ENCODE results near the gene PKDCC. TPM values are rescaled to one million over a fixed set of nuclear protein-coding genes. Genes with fewer than 3 reads are reported as not detected.

The PKDCC gene
- total RNA-seq, 3 donors from 2014 or later, result 0.19 TPM; not detected in 2

DNA sequence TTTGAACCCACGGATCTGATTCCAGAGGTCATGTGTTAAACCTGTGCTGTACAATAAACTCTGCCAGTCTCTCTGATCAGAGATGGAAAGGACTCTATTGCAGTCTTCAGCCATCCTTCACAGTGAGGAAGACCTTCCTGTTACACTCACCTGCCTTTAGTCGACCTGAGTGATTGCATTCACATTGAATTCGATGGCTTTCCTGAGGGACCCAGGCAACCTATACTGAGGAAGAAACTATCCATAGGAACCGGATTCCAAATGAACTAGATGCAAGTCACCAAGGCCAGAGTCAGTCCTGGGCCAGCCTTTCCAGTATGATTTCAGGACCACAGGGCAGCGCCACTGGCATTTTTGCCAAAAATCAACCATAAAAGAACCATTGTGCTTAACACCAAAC is 56.8 kb downstream of the PKDCC start:
- DNase-seq (no peak), ATAC-seq (no peak)
- H3K9me3 Mint-ChIP-seq, result peaks cover 6% of the 10 kb centered on the region
- H3K36me3 Mint-ChIP-seq (ENCODE audit: insufficient read depth), result no peaks in the 10 kb centered on the region
- peak overlapping the region; percentile 4 for H3K4me3 Mint-ChIP-seq
- no peaks in the 10 kb centered on the region for H3K27me3 Mint-ChIP-seq (ENCODE audit: low read depth)
- peaks cover 22% of the 10 kb centered on the region for H3K4me1 Mint-ChIP-seq (ENCODE audit: low read depth)

DNA sequence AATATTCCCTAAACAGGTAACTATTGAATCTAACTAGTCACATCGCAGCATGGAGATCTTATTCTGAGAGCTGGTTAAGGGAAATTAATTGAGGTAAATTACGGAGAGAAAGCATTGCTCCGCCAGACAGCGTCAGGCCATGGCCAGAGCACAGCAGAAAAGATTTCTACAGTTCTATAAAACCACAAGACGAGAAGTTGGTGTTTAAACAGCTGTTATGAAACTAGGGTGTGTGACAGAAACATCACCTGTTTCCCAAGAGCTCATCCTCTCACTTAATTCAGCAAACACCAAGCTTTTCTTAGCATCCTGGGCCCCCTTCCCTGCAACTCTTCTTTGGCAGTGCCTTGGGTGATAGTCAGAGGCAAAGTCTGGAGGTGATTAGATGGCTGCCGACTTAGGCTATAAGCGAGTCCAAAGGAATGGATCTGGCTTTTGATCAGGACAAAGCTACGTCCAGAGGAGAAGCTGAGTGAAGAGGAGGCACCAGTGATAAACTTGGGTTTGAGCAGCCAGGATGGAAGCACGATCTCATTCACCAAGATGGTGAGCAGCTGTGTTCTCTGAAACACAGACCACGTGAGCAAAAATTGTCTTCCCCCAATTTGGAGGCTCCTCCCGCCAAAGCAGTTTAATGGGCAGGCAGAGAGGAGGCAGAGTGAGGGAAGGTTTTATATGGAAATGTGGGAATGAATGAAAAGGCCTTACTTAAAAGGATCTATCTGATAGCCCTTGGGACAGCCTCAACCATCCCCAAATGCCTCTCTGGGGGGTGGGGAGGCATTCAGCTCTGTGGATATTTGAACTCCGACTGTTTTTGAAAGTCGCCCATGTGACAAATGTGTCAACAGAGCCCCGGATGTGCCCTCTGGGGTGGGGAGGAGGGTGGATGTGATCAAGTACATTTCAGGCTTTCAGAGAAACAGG is 57.8 kb downstream of the PKDCC start:
- peaks cover 14% of the 10 kb centered on the region for H3K4me1 Mint-ChIP-seq (ENCODE audit: low read depth)
- peak; percentile 72 for DNase-seq
- no peaks in the 10 kb centered on the region for H3K9me3 Mint-ChIP-seq
- no peaks in the 10 kb centered on the region for H3K27me3 Mint-ChIP-seq (ENCODE audit: low read depth)
- no peak overlapping the region for H3K4me3 Mint-ChIP-seq
- no peaks in the 10 kb centered on the region for H3K36me3 Mint-ChIP-seq (ENCODE audit: insufficient read depth)
- peak; percentile 46 to 47 for ATAC-seq

DNA sequence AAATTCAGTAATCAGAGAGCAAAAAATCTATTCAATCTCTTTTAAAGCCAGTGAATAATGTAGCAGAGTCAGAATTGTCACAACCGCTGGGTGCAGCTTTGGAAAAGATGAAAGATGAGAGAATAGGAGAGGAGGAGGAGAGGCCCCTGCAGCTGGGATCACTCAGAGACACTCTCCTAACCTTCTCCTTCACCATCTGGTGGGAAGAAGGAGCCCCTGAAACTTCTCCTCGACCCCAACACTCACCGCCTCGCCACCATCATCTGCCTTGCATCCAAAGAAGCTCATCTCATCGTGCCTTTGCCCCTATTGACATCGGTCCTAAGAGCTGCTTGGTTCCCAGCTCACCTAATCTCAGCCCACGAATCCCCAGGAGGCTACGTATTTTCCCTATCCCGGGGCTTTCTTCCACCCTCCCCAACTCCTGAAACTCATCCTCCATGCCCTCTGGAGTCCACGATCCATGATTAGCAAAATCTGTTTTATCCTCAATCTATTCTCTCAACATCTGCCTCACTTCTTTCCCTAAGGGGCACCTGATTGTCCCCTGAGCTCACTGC is 58.5 kb downstream of the PKDCC start:
- no peak overlapping the region for H3K4me3 Mint-ChIP-seq
- H3K9me3 Mint-ChIP-seq, result no peaks in the 10 kb centered on the region
- no peaks in the 10 kb centered on the region for H3K27me3 Mint-ChIP-seq (ENCODE audit: low read depth)
- ATAC-seq, result no peak
- no peaks in the 10 kb centered on the region for H3K36me3 Mint-ChIP-seq (ENCODE audit: insufficient read depth)
- peaks cover 15% of the 10 kb centered on the region for H3K4me1 Mint-ChIP-seq (ENCODE audit: low read depth)
- no peak for DNase-seq

DNA sequence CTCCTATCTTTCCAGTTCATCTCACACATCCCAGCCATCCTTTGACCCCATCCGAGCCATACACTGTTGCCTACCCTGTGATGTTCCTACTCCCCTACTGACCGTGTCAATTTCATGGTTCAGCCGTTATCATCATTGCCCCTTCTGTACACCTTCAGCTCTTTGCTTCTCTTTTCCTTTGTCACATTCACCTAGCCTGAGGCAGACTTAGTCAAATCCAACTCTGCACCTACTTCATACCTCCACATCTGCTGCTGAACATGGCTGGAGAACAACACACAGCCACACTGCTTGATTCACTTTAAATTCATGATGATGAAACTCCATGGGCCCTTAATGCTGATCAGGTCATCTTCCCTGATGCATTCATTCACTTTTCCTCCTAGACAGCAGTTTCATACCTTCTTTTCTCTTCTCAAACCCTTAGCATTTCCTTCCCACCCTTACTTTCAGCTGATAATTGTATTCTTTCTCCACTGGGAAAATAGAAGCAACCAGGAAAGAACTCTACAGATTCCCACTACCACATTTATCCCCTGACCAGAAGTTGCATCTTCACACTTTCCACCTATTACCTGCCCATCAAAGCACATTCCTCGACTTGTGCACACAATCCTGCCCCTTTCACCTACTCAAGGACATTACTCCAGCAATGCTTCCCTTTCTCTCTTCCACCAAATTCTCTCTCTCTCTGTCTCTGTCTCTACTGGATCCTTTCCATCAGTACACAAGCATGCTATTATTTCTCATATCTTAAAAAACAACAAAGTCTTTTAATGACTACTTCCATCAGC is 59.6 kb downstream of the PKDCC start:
- no peaks in the 10 kb centered on the region for H3K27me3 Mint-ChIP-seq (ENCODE audit: low read depth)
- DNase-seq (no peak), ATAC-seq (no peak)
- no peaks in the 10 kb centered on the region for H3K36me3 Mint-ChIP-seq (ENCODE audit: insufficient read depth)
- H3K9me3 Mint-ChIP-seq, result no peaks in the 10 kb centered on the region
- peaks cover 12% of the 10 kb centered on the region for H3K4me1 Mint-ChIP-seq (ENCODE audit: low read depth)
- no peak overlapping the region for H3K4me3 Mint-ChIP-seq

Other genes with a start within 250 kb of the PKDCC start
- 10 to 100 TPM; 57.1 to 60.0 (median 58.2) TPM for gene EML4, start 121.3 kb downstream of the PKDCC start, total RNA-seq

Measured in activated T-cell treated with anti-CD3 and anti-CD28 coated beads, Interleukin-2, amount 50 U/mL, for 4 hours (primary cell).